SH-SY5Y (cell line): ENCODE data around the gene PTPRM.

Source experiments
- GATA2 ChIP-seq: IDR thresholded peaks from 2 replicates; pipeline ENCODE4 v1.6.1; 2011; ENCODE audit warnings: mild to moderate bottlenecking, low read depth, low read length
- GATA3 ChIP-seq: IDR thresholded peaks from 2 replicates; pipeline ENCODE4 v1.6.1; 2011; ENCODE audit warnings: low read depth, mild to moderate bottlenecking, low read length, moderate library complexity

PTPRM gene

DNA sequence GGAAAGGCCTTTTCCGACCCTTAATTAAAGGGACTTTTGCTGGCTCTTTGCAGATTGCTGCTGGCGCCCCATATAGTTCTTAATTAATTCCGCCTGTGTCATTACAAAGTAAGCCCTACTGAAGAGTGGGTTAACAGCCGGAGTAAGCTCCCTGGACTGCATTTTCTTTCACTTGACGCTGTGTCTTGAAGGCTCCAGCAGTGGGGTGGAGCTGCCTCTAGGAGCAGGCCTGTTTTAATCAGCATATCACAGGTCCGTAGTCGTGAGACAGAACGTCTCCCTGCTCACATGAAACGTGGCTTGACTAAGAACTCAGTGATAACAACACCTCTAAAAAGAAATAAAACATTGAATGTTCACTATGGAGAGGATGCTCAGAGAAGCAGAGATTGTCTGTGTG is 712.2 kb downstream of the PTPRM start:
- TF ChIP-seq GATA3: no peak
- TF ChIP-seq GATA2: no peak

DNA sequence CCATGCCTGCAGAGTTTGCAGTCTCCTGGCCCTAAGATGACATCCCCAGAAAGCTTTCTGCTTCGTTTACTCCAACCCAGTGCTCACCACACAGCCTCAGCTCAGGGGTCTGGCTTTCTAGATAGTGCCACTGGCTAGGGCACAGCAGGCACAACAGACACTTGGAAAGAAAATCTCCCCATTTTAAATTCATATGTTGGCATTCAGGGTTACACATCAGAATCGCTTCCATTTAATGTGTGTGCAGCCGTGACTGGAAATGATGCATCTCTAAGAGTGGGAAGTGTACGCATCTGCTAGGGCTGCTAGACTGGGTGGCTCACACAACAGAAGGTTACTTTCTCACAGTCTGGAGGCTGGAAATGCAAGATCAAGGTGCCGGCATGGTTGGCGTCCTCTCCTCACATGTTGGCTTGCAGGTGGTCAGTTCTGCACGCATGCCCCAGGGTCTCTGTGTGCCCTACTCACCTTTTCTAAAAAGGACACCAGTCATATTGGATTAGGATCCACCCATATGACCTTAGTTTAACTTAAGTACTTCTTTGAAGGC is 712.7 kb downstream of the PTPRM start:
- TF ChIP-seq GATA3: no peak
- TF ChIP-seq GATA2: no peak

DNA sequence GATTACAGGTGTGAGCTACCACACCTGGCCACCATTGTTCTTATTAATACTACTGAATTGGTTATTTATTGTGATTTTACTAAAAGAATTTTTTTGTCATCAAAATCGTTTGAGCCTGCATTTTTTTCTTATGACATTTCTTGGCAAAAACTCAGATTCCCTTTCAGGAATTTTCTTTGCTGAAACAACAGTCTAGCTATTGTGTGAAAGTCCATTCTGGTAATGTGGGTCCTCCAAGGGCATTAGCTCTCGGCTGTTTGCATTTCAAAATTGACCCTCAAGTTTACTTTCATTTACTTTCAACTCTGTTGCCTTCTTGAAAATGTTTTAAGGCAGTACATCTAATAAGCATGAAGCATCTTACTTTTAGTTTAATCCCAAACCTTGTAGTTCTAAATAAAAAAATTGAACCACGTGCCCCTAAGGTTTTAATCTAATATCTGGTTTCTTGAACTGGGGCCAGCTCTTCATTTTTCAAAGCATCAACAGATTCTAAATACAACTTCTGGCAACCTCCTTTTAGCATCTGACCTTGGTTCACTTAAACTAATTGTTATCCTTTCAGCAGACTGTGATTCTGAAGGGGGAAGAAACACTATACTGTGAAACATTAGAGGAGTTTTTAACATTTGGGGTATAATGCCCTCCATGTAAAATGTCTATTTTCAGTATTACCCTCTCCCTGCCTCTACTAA is 716.9 kb downstream of the PTPRM start:
- no peak for TF ChIP-seq GATA3
- TF ChIP-seq GATA2: no peak

DNA sequence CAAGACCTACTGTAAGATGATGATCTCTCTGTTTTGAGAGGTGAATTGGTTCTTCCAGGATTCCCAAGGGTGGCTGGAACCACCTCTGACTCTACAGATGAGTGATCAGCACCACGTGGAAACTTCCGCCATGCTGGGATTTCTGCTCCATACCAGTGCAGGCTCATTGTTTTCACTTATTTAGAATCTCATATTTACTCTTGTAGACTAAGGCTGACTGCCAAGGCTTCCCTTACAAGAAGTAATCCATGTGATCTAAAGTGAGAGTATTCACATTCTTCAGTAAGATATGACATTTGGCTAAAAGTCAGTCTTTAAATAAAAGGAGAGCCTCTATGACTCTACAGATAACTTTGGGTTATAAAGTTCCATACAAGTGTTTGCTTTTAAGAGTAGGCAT is 719.2 kb downstream of the PTPRM start:
- TF ChIP-seq GATA2 (no peak), GATA3 (no peak)

DNA sequence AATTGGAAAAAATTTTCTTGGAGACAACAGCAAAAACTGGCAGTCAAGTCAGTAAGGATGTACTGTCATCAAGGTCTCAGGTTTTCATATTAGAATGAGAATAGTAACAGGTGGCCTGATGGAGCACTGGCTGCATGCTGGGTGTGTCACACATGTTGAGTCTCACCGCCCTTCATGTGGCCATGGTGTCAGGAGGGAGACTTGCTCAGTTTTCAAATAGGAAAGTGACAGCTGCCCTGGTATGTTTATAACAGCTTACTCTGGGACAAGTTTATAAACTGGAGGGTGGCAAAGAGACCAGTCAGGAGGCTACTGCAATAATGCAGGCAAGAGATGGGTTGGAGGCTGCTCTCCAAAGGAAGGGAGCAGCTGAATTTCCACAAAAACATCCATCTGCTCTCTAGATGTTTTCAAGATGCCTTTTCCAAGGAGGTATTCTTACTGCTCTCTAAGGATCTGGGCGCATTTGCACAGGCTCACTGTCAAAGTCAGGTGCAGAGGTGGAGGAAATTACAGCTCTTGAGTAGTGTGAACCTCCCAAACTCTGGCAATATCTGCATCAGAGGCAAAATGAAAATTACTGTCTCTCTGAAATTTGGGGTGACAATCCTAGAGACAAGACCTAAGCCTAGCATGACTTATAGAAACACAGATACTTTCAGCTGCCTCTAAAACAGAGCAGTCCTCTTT is 720.2 kb downstream of the PTPRM start:
- TF ChIP-seq GATA2 (no peak), GATA3 (no peak)

DNA sequence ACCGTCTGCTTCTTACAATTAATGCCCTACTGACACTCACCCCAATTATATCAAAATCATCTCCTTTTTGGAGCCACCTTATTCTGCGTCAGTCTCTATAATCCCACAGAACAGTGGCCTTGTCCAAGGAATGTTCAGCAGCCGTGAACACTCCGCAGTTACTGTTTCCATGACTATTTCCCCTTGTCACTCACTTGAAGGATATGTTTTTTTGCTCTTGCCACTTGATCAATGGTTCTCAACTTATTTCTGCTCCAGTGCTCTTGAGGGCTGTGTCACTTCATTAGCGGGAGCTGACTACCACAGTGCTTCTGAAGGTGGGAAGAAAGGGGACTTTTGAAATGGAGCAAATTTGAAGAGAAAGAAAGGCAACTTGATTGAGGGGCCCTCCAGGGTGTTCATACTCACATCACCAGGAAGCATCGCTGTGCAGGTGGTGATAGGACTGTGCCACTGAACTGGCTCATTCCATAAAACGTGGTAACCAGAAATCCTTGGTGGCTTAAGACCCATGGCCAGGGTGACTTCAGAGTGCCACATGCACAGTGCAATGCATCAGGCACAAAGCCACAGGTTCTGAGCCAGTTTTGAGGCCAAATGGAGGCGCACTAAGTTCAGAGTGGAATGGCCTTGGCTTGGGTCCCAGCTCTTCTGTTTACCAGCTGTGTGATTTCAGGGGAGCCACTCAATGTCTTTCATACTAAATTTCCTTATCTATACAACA is 721.5 kb downstream of the PTPRM start:
- TF ChIP-seq GATA2: no peak

DNA sequence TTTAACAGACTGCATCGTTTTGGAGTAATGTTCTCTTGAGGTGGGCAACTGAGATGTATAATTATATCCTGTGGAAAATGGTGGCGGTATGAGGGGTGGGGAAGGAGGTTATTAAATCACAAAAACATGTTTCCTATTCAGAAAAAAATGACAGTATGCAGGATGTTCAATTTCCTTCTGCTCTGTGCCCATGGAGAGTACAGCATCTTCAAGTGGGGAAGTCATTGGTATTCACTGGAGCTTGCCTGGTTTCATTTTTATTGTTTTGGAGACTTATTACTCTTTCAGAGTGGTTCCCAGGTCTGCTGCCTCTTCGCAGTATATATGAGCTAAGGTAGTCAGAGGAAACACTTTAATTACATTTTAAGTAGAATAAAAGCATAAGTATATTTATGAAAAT is 723.3 kb downstream of the PTPRM start:
- TF ChIP-seq GATA2 (no peak), GATA3 (no peak)

DNA sequence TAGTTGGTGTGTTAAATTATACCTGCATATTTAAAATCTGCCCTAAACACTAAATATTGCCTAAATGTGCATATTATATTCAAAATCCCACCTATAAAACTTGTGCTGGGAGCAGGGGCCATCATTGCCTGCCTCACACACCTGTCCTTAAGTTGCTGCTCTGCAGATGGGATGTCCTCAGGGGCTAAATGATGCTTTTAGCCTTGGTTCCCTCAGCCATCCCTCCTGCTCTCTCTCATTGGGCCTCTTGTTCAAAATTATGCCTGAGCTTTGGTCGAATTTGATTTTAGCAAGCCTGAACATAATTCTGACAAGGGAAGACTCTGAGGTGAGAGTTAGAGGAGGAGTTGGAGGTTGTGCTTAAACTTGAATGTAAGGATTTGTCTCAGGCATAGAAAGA is 723.8 kb downstream of the PTPRM start:
- TF ChIP-seq GATA2 (no peak), GATA3 (no peak)

DNA sequence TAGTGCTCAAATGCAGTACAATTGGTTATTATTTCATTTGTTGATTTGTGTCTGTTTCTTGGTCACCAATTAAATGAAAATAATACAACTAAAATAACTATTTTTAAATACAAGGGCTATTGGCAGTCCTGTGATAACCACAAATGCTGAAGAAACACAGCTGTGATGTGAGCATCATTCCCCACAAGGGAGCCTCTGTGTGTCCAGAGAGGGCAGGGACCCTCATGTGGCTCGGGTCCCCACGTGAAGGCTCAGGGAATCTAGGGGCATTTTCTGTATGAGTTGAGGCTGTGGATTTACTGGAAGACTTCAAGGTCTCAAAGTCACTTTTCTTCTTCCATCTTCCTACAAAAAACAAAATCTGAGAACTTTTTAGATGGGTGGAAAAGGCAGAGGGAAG is 726.1 kb downstream of the PTPRM start:
- no peak for TF ChIP-seq GATA3
- TF ChIP-seq GATA2: no peak

DNA sequence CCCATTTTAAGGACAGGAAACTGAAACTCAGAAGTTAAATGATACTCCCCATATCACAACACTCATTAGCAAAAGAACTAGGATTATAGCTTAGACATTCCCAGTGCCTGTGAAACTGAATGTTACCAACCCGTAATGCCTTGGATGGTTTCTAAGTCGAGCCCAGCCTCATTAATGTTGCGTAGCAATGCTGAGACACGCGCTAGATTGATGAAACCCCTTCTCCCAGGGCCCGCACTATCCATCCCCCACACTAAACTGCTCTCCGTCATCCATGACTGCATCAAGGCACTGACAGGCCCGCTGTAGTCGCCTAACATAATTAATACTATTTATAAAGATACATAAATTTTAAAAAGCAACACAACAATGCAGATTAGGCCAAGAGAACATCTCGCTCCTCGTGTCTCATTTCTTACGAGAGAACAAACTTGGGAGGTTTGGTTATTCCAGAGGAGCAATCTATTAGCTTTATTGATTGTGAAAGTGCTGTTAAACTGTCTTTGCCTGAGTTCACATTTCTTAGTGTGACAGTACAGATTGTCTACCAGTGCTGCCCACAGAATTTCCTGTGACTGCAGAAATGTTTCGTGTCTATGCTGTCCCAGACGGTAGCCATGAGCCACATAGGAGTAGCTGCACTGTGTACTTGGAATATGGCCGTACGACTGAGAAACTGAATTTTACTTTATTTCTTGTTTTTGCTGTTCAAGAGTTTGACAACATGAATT is 729.9 kb downstream of the PTPRM start:
- TF ChIP-seq GATA2: no peak
- no peak for TF ChIP-seq GATA3

DNA sequence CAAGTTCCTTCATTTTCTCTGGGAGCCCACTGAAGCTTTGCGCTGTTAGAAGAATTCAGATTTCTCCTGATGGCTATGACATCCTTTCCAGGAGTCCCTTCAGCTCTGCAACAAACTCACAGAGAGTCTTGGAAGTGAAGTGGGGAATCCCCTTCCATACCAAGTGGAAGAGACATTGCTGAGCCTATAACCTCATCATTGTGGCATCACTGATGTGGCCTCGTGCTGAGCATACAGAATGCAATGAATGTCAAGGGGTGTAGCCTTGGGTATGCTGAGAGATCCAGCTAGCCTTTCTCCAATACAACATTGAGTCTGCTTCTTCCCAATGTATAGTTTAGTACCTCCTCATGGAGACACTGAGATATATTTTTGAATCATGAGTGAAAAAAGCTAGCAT is 731.1 kb downstream of the PTPRM start:
- no peak for TF ChIP-seq GATA2
- TF ChIP-seq GATA3: no peak

DNA sequence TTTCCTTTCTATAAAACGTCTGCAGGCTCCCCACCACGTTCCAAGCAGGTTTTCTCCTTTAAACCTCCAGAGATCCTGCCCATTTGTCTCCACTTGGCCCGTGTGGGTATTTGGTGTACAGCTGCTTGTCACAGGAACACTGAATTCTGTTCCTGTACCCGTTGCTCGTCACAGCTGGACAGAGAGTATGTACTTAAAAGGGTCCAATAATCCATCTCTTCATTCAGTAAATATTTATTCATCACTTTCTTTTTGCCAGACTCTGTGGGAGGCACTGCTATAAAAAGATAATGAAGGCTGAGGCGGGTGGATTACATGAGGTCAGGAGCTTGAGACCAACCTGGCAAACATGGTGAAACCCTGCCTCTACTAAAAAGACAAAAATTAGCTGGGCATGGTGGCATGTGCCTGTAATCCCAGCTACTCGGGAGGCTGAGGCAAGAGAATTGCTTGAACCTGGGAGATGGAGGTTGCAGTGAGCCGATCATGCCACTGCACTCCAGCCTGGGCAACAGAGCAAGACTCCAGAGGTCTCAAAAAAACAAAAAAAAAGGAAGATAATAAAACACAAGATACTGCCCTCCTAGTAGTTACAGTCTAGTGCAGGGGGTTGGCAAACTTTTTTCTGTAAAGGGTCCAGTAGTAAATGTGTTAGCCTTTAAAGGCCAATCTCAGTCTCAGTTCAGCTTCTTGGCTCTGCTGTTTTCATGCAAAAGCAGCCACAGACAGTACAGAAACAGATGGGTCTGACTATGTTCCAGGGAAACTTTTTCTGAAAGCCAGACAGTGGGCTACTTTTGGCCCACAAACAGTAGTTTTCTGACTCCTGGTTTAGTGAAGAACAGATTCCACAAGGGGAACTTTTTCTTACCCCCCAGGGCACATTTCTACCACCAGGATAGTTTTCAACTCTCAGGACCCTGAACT is 732.2 kb downstream of the PTPRM start:
- TF ChIP-seq GATA3 (no peak), GATA2 (no peak)
